Endothelial cell of umbilical vein (primary cell): ENCODE measurements around the gene NIT2. TPM values are rescaled to one million over a fixed set of nuclear protein-coding genes. Genes with fewer than 3 reads are reported as not detected.

Experiments
- BruUV-seq: library from RNA; stranded (reverse); fragments of 400-500 nt; replicated peaks from 2 replicates; lab custom pipeline; 2021; lab: Mats Ljungman, UMichigan
- CTCF ChIA-PET: fragments of 300-600, 350-600 bp; sonication (Branson Sonifier 250); formaldehyde crosslinking; loops from one replicate; lab custom pipeline; 2021; ENCODE audit warnings: antibody characterized with exemption, inconsistent platforms; lab: Charles Lee
- POLR2A ChIA-PET: fragments of 300-600, 350-600 bp; sonication (Branson Sonifier 250); formaldehyde crosslinking; loops from one replicate; lab custom pipeline; 2021; ENCODE audit warnings: antibody characterized with exemption, inconsistent platforms; lab: Charles Lee
- DNase-seq: peaks from one replicate; pipeline ENCODE4 v3.0.0-alpha.2; 2011; ENCODE audit warnings: low read depth, low spot score
- FAIRE-seq: peaks from 2 replicates; lab custom pipeline; 2011; peaks lifted over from hg19 to GRCh38; lab: Jason Lieb, UNC
- H2AFZ ChIP-seq: 2 replicates; pipeline ENCODE4 v1.6.0; 2012; ENCODE audit warnings: low read depth, low read length, control low read depth, inconsistent platforms
- H3K27ac ChIP-seq: 2 replicates; pipeline ENCODE4 v1.5.1; 2011; ENCODE audit warnings: low read depth, mild to moderate bottlenecking, control low read depth, low read length, moderate library complexity; ENCODE audit not compliant: insufficient read depth
- H3K27me3 ChIP-seq, 2 experiments: 2 replicates each; pipeline versions ENCODE4 v1.6.0 to v1.6.1; 2011; ENCODE audit warnings: low read length in 2 of 2, mixed read lengths in 1 of 2; ENCODE audit not compliant: control insufficient read depth in 2 of 2, insufficient read depth in 2 of 2
- H3K36me3 ChIP-seq, 2 experiments: 2 replicates in 1 of 2; 3 replicates in 1 of 2; pipeline ENCODE4 v1.5.1; 2011; ENCODE audit warnings: low read length in 2 of 2, mild to moderate bottlenecking in 1 of 2, moderate library complexity in 1 of 2; ENCODE audit not compliant: control insufficient read depth in 2 of 2, insufficient read depth in 2 of 2; ENCODE audit errors: extremely low read depth in 1 of 2
- H3K4me1 ChIP-seq: 3 replicates; pipeline ENCODE4 v1.5.1; 2011; ENCODE audit warnings: mild to moderate bottlenecking, low read length; ENCODE audit not compliant: control insufficient read depth, insufficient read depth; ENCODE audit errors: extremely low read depth
- H3K4me2 ChIP-seq: 2 replicates; pipeline ENCODE4 v1.6.1; 2011; ENCODE audit warnings: low read length, control low read depth, mixed read lengths; ENCODE audit not compliant: insufficient read depth
- H3K4me3 ChIP-seq, 3 experiments: fragments of 200-600 bp in 1 of 3; sonication (generic), shearing (Covaris generic) in 1 of 3; replicated peaks in 1 of 3; 2 replicates each; pipeline ENCODE4 v1.5.1; 2011 to 2016; ENCODE audit warnings: control low read depth in 3 of 3, low read length in 3 of 3, mild to moderate bottlenecking in 2 of 3, inconsistent platforms in 1 of 3, low read depth in 1 of 3, moderate library complexity in 1 of 3; ENCODE audit not compliant: insufficient read depth in 1 of 3
- H3K79me2 ChIP-seq: 2 replicates; pipeline ENCODE4 v1.6.0; 2012; ENCODE audit warnings: low read length, inconsistent platforms; ENCODE audit not compliant: control insufficient read depth, insufficient read depth
- H3K9ac ChIP-seq: replicated peaks from 2 replicates; pipeline ENCODE3; 2011; ENCODE audit warnings: low read length, control low read depth; ENCODE audit not compliant: insufficient read depth; ENCODE audit errors: extremely low read depth
- H3K9me1 ChIP-seq: replicated peaks from 3 replicates; pipeline ENCODE4 v1.6.0; 2011; ENCODE audit warnings: mild to moderate bottlenecking, low read length; ENCODE audit not compliant: control insufficient read depth, insufficient read depth; ENCODE audit errors: extremely low read depth
- H3K9me3 ChIP-seq: replicated peaks from 2 replicates; pipeline ENCODE4 v1.5.1; 2012; ENCODE audit warnings: low read length, inconsistent platforms; ENCODE audit not compliant: control insufficient read depth, insufficient read depth
- H4K20me1 ChIP-seq: replicated peaks from 2 replicates; pipeline ENCODE3; 2011; ENCODE audit warnings: mild to moderate bottlenecking, low read length; ENCODE audit not compliant: control insufficient read depth, insufficient read depth; ENCODE audit errors: extremely low read depth
- CTCF ChIP-seq, 2 donors: IDR thresholded peaks; 1 replicate in 1 of 2; 2 replicates in 1 of 2; pipeline ENCODE4 v1.5.1; 2011; ENCODE audit warnings: low read length in 2 of 2, mild to moderate bottlenecking in 2 of 2, moderate library complexity in 2 of 2, control low read depth in 1 of 2, inconsistent platforms in 1 of 2, low read depth in 1 of 2; ENCODE audit not compliant: insufficient read depth in 1 of 2; ENCODE audit errors: extremely low read depth in 1 of 2
- EZH2 ChIP-seq: IDR thresholded peaks from 2 replicates; pipeline ENCODE4 v1.6.1; 2012; ENCODE audit warnings: borderline replicate concordance, low read depth, mild to moderate bottlenecking, moderate library complexity, low read length, inconsistent platforms; ENCODE audit not compliant: severe bottlenecking
- FOS ChIP-seq: IDR thresholded peaks from 2 replicates; pipeline ENCODE4 v1.6.1; 2011; ENCODE audit warnings: mild to moderate bottlenecking, low read length, moderate library complexity, borderline replicate concordance; ENCODE audit not compliant: insufficient read depth
- GATA2 ChIP-seq: IDR thresholded peaks from 2 replicates; pipeline ENCODE4 v1.7.0; 2011; ENCODE audit warnings: low read depth, mild to moderate bottlenecking, moderate library complexity, mixed read lengths, low read length; ENCODE audit not compliant: insufficient read length, insufficient read depth
- JUN ChIP-seq: IDR thresholded peaks from 2 replicates; pipeline ENCODE4 v1.6.1; 2011; ENCODE audit warnings: borderline replicate concordance, low read depth; ENCODE audit not compliant: insufficient read length, insufficient read depth
- MYC ChIP-seq: IDR thresholded peaks from one replicate; pipeline ENCODE4 v1.6.1; 2011; ENCODE audit warnings: mild to moderate bottlenecking, low read depth, low read length
- POLR2A ChIP-seq: IDR thresholded peaks from 2 replicates; pipeline ENCODE4 v1.6.1; 2012; ENCODE audit warnings: low read depth, mild to moderate bottlenecking, control low read depth, low read length
- POLR2AphosphoS5 ChIP-seq: IDR thresholded peaks from 2 replicates; pipeline ENCODE4 v1.6.1; 2012; ENCODE audit warnings: low read depth, mild to moderate bottlenecking, control low read depth, low read length, moderate library complexity; ENCODE audit not compliant: insufficient read depth
- dilution Hi-C: fragments of 300-500 bp; cut with MboI; formaldehyde crosslinking; loops from one replicate; pipeline ENCODE4 v1.15.0; 2019; ENCODE audit warnings: low sequenced_read_pairs; ENCODE audit not compliant: extremely low pct_ligation_motif_present
- intact Hi-C: fragments of 100-400 bp; cut with micrococcal nuclease; formaldehyde crosslinking; loops from one replicate; pipeline ENCODE4 v1.10.0; 2022
- polyA plus RNA-seq, 4 experiments: library from polyadenylated mRNA; depleted of rRNA in 3 of 4; stranded (reverse) in 3 of 4; unstranded in 1 of 4; fragments of >200 nt; gene quantifications; 2 replicates each; pipeline versions ENCODE4 v1.2.1 to v1.2.3, GENCODE V29; 2011 to 2012; ENCODE audit warnings: missing spikeins in 1 of 4
- total RNA-seq: library from RNA; stranded (reverse); gene quantifications from 2 replicates; pipeline ENCODE4 v1.2.3, GENCODE V29; 2021
- TF ChIP-seq, protein P1 (sequence below): IDR thresholded peaks from 2 replicates; pipeline ENCODE4 v1.6.1; 2011; ENCODE audit not compliant: insufficient read depth, insufficient read length

NIT2 gene
- total and polyA plus RNA-seq, 2 donors (not counting 3 experiments of a cell fraction or from before 2014, with no cell fraction given): 19.4 to 20.5 TPM

DNA sequence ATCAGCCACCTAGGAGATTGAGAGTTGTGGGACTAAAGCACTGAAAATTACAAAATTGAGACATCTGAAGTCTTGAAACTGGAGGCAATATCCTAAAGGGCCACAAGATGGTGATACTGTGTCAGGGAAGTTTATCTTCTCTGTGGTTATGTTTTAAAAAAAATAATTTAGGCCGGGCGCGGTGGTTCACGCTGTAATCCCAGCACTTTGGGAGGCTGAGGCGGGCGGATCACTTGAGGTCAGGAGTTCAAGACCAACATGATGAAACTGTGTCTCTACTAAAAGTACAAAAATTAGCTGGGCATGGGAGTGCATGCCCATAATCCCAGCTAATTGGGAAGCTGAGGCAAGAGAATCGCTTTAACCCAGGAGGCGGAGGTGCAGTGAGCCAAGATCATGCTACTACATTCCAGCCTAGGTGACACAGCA, 17.9 kb upstream of the NIT2 start:
- intact Hi-C loops: loop anchor here (1.0 to 5.0 kb wide), 3 partner anchors 147 to 484 kb away; no protein-coding TSS in a partner anchor
- Histone ChIP-seq H3K9me1 (no peaks in the 10 kb centered on the region), H4K20me1 (no peaks in the 10 kb centered on the region), H3K27me3 (no peaks in the 10 kb centered on the region), H3K36me3 (peaks cover 0 to 7% of the 10 kb centered on the region in 2 experiments), H3K27ac (no peak overlapping the region), H2AFZ (no peak overlapping the region), H3K9me3 (no peaks in the 10 kb centered on the region), H3K4me3 (no peak overlapping the region), H3K79me2 (no peaks in the 10 kb centered on the region), H3K9ac (no peak overlapping the region), H3K4me2 (no peak overlapping the region), H3K4me1 (no peaks in the 10 kb centered on the region)
- FAIRE-seq (no peak), DNase-seq (peak; percentile 64)
- TF ChIP-seq CTCF (IDR thresholded peaks at IDR 0.05; ENCODE audit: extremely low read depth in 1 of 2, insufficient read depth in 1 of 2, low read depth in 1 of 2, low read length in 2 of 2) (peak; percentile 46 to 48), GATA2 (no peak)
- ChIA-PET POLR2A (no interaction called here), CTCF (interaction anchor here (0.7 to 3.2 kb wide), 25 partner anchors 10 to 486 kb away, joined by 3 to 50 read pairs (median 4); no protein-coding TSS in a partner anchor)
- BruUV-seq: no TSS peak
- dilution Hi-C loops: no loop called here

DNA sequence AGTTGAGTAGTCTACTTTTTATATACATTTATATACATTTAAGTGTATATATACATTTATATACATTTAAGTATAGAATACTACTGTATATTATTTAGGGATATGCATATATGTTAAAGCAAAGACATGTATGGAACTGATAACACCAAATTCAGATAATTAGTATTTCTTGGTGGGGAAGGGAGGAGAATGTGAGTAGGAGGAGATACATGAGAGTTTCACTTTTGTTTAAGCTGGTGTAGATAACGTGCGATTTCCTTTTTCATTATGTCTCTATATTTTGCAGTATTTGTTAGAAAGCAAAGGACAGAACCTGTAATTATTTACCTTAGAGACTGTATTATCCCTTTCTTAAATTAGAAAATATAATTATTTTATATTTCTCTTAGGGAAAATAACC, 16.6 kb upstream of the NIT2 start:
- Histone ChIP-seq H3K4me3 (no peak overlapping the region), H4K20me1 (no peaks in the 10 kb centered on the region), H3K27me3 (no peaks in the 10 kb centered on the region), H3K36me3 (peaks cover 0 to 5% of the 10 kb centered on the region in 2 experiments), H3K9me3 (no peaks in the 10 kb centered on the region), H3K9me1 (no peaks in the 10 kb centered on the region), H2AFZ (no peak overlapping the region), H3K4me2 (no peak overlapping the region), H3K9ac (no peak overlapping the region), H3K4me1 (no peaks in the 10 kb centered on the region), H3K27ac (no peak overlapping the region), H3K79me2 (no peaks in the 10 kb centered on the region)
- no peak for TF ChIP-seq MYC
- no peak for TF ChIP-seq EZH2
- TF ChIP-seq JUN: no peak
- TF ChIP-seq CTCF (IDR thresholded peaks at IDR 0.05; ENCODE audit: extremely low read depth in 1 of 2, insufficient read depth in 1 of 2, low read depth in 1 of 2, low read length in 2 of 2): no peak
- no peak for TF ChIP-seq POLR2AphosphoS5
- TF ChIP-seq, protein P1, sequence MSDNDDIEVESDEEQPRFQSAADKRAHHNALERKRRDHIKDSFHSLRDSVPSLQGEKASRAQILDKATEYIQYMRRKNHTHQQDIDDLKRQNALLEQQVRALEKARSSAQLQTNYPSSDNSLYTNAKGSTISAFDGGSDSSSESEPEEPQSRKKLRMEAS: no peak
- TF ChIP-seq GATA2: no peak
- no peak for TF ChIP-seq POLR2A
- TF ChIP-seq FOS: no peak
- FAIRE-seq (no peak), DNase-seq (no peak)
- ChIA-PET CTCF (interaction anchor here (1.1 to 3.2 kb wide), 5 partner anchors 50 to 484 kb away, joined by 4 to 50 read pairs (median 10); no protein-coding TSS in a partner anchor), POLR2A (no interaction called here)
- intact Hi-C loops (loop anchor here (5.0 kb wide), 1 partner anchor 486 kb away; no protein-coding TSS in a partner anchor), dilution Hi-C loops (no loop called here)
- no TSS peak for BruUV-seq
